K562 (cell line): ENCODE data around the gene BRCC3. TPM values are rescaled to one million over a fixed set of nuclear protein-coding genes. Genes with fewer than 3 reads are reported as not detected.
A peak's percentile ranks its signal among the peaks of the same experiment; 100 is the strongest.

Experiments
- ATAC-seq: fragments of 200-7000 bp; cut with Tn5 transposase; 3 replicates; pipeline ENCODE4 v1.9.1; 2020; ENCODE audit warnings: moderate library complexity
- BruUV-seq: library from RNA; stranded (reverse); fragments of 400-500 nt; replicated peaks from 2 replicates; lab custom pipeline; 2021; lab: Mats Ljungman, UMichigan
- CTCF ChIA-PET: fragments of 300-600 bp; formaldehyde crosslinking; extraction: SDS; loops from one replicate; lab custom pipeline; 2021; ENCODE audit warnings: low intra/inter-chr PET ratio; lab: Yijun Ruan, JAX
- POLR2A ChIA-PET: fragments of 300-600, 350-650 bp; sonication (Branson Sonifier 250); formaldehyde crosslinking; extraction: SDS; loops from one replicate; lab custom pipeline; 2021; ENCODE audit warnings: antibody characterized with exemption, inconsistent platforms; lab: Yijun Ruan, JAX
- DNase-seq, 4 experiments: peaks; one replicate each; pipeline versions ENCODE4 v3.0.0 to v3.0.0-alpha.2; 2011 to 2018; ENCODE audit warnings: low spot score in 3 of 4, mixed read lengths in 3 of 4; ENCODE audit errors: extremely low read depth in 1 of 4
- FAIRE-seq: peaks from 2 replicates; lab custom pipeline; 2011; peaks lifted over from hg19 to GRCh38; lab: Jason Lieb, UNC
- H2AFZ ChIP-seq: 2 replicates; pipeline ENCODE4 v1.6.0; 2011; ENCODE audit warnings: low read depth, low read length, control low read depth, inconsistent platforms
- H3K27ac ChIP-seq: fragments of 200-600 bp; 3 replicates; pipeline ENCODE4 v1.8.0; 2011; ENCODE audit warnings: low read depth, mild to moderate bottlenecking, control low read depth, inconsistent platforms, low read length, moderate library complexity, mixed read lengths; ENCODE audit errors: extremely low read depth
- H3K27me3 ChIP-seq, 2 experiments: fragments of 300-600 bp in 1 of 2; 2 replicates in 1 of 2; 3 replicates in 1 of 2; pipeline versions ENCODE4 v1.6.0 to v1.8.0; 2011; ENCODE audit warnings: inconsistent platforms in 2 of 2, low read length in 2 of 2, mild to moderate bottlenecking in 1 of 2, mixed read lengths in 1 of 2, moderate library complexity in 1 of 2; ENCODE audit not compliant: control insufficient read depth in 2 of 2, insufficient read depth in 2 of 2
- H3K36me3 ChIP-seq: fragments of 300-600 bp; 3 replicates; pipeline ENCODE4 v1.8.0; 2011; ENCODE audit warnings: mild to moderate bottlenecking, low read length, inconsistent platforms; ENCODE audit not compliant: control insufficient read depth, insufficient read depth
- H3K4me1 ChIP-seq, 2 experiments: fragments of 200-600 bp in 1 of 2; replicated peaks in 1 of 2; 2 replicates in 1 of 2; 3 replicates in 1 of 2; pipeline versions ENCODE4 v1.5.1 to v1.8.0; 2011; ENCODE audit warnings: inconsistent platforms in 2 of 2, low read length in 2 of 2, mild to moderate bottlenecking in 1 of 2, mixed read lengths in 1 of 2, moderate library complexity in 1 of 2; ENCODE audit not compliant: control insufficient read depth in 2 of 2, insufficient read depth in 2 of 2
- H3K4me2 ChIP-seq: 2 replicates; pipeline ENCODE4 v1.6.1; 2011; ENCODE audit warnings: low read length, control low read depth, inconsistent platforms, mixed read lengths; ENCODE audit not compliant: insufficient read depth
- H3K4me3 ChIP-seq: fragments of 200-600 bp; sonication (generic), shearing (Covaris generic); 2 replicates; pipeline ENCODE4 v1.5.1; 2016; ENCODE audit warnings: control low read depth, inconsistent platforms
- H3K79me2 ChIP-seq: fragments of 200-600 bp; 3 replicates; pipeline ENCODE4 v1.8.0; 2011; ENCODE audit warnings: low read length, inconsistent platforms; ENCODE audit not compliant: control insufficient read depth, insufficient read depth
- H3K9ac ChIP-seq, 2 experiments: 2 replicates each; pipeline versions ENCODE4 v1.6.0 to v1.6.1; 2011; ENCODE audit warnings: low read depth in 2 of 2, low read length in 2 of 2, control low read depth in 1 of 2, inconsistent platforms in 1 of 2, mild to moderate bottlenecking in 1 of 2, mixed read lengths in 1 of 2; ENCODE audit not compliant: insufficient read depth in 1 of 2
- H3K9me1 ChIP-seq: one replicate; pipeline ENCODE4 v1.6.0; 2011; ENCODE audit warnings: inconsistent platforms, mild to moderate bottlenecking, low read length, moderate library complexity; ENCODE audit not compliant: control insufficient read depth, insufficient read depth
- H3K9me3 ChIP-seq: replicated peaks from 2 replicates; pipeline ENCODE4 v1.5.1; 2011; ENCODE audit warnings: low read depth, low read length, inconsistent platforms; ENCODE audit not compliant: control insufficient read depth, insufficient read depth
- H4K20me1 ChIP-seq: replicated peaks from 2 replicates; pipeline ENCODE4 v1.6.1; 2011; ENCODE audit warnings: low read length, inconsistent platforms, mixed read lengths; ENCODE audit not compliant: control insufficient read depth, insufficient read depth
- CBX5 ChIP-seq: IDR thresholded peaks from 2 replicates; pipeline ENCODE4 v1.6.1; 2014; ENCODE audit warnings: low read depth, borderline replicate concordance
- ELF2 ChIP-seq: fragments of 250-450 bp; sonication (Bioruptor Pico); IDR thresholded peaks from 2 replicates; pipeline ENCODE4 v1.5.0; 2021; ENCODE audit warnings: mild to moderate bottlenecking
- HDAC2 ChIP-seq: fragments of 450-650 bp; IDR thresholded peaks from 2 replicates; pipeline ENCODE4 v1.6.1; 2016; ENCODE audit warnings: mild to moderate bottlenecking
- NFIC ChIP-seq: fragments of 450-650 bp; IDR thresholded peaks from 2 replicates; pipeline ENCODE4 v1.6.1; 2017; ENCODE audit warnings: mild to moderate bottlenecking, inconsistent platforms
- PHF8 ChIP-seq: fragments of 200-600 bp; sonication (generic); IDR thresholded peaks from 2 replicates; pipeline ENCODE4 v1.6.1; 2012; ENCODE audit warnings: mixed run types, mild to moderate bottlenecking, inconsistent platforms, low read length, moderate library complexity, borderline replicate concordance
- SRF ChIP-seq, 2 experiments: fragments of 250-450, 450-650 bp in 1 of 2; sonication (Bioruptor Pico) in 1 of 2; sonication (generic) in 1 of 2; formaldehyde crosslinking; IDR thresholded peaks; 2 replicates each; pipeline versions ENCODE4 v1.5.0 to v1.5.1; 2020 to 2022; ENCODE audit warnings: mild to moderate bottlenecking in 1 of 2, missing genetic modification reagents in 1 of 2
- ZFP30 ChIP-seq: fragments of 250-450 bp; sonication (Bioruptor Pico); IDR thresholded peaks from 2 replicates; pipeline ENCODE4 v1.8.0; 2022; ENCODE audit warnings: moderate library complexity, mild to moderate bottlenecking, inconsistent platforms, borderline replicate concordance
- ZKSCAN1 ChIP-seq: fragments of 150-350 bp; IDR thresholded peaks from 2 replicates; pipeline ENCODE4 v1.6.1; 2016; ENCODE audit warnings: low read depth, low read length
- ZNF165 ChIP-seq: fragments of 250-450 bp; sonication (Bioruptor Pico); IDR thresholded peaks from 2 replicates; pipeline ENCODE4 v1.4.0; 2020; ENCODE audit warnings: borderline replicate concordance
- ZNF408 ChIP-seq: fragments of 250-450 bp; sonication (Bioruptor Pico); IDR thresholded peaks from 2 replicates; pipeline ENCODE4 v1.4.0; 2020; ENCODE audit warnings: low read depth, mild to moderate bottlenecking, moderate library complexity
- WGBS: fragments of 100-300 bp; shearing (Covaris generic); methylation state at CpG from one replicate; pipeline ENCODE4 v1.1.6; 2016; ENCODE audit warnings: low coverage, mixed read lengths; ENCODE audit not compliant: insufficient coverage; ENCODE audit errors: missing lambda C conversion rate; 5-methylcytosine and 5-hydroxymethylcytosine counted together
- in situ Hi-C: fragments of 300-500 bp; cut with MboI; formaldehyde crosslinking; loops from 4 replicates; pipeline ENCODE4 v1.15.0; 2018; ENCODE audit warnings: inconsistent platforms, mixed read lengths
- intact Hi-C: fragments of 100-400 bp; cut with micrococcal nuclease; formaldehyde crosslinking; loops from 2 replicates; pipeline ENCODE4 v1.14.2; 2022
- polyA plus RNA-seq, 8 experiments: library from polyadenylated mRNA; depleted of rRNA in 4 of 8; stranded (reverse) in 5 of 8; unstranded in 3 of 8; fragments of >200 nt; fragmentation: Nextera tagmentation in 2 of 8; fragmentation: Illumina TruSeq in 1 of 8; extraction: Ambion mirVana in 2 of 8; extraction: Trizol in 1 of 8; gene quantifications; 2 replicates each; pipeline versions ENCODE4 v1.2.1 to v1.2.3, GENCODE V29; 2011 to 2014; ENCODE audit warnings: inconsistent platforms in 1 of 8, missing spikeins in 1 of 8
- total RNA-seq, 7 experiments: library from RNA; depleted of rRNA in 6 of 7; stranded (reverse); fragments of >200 nt in 6 of 7; fragmentation: Illumina TruSeq in 2 of 7; extraction: Trizol in 2 of 7; gene quantifications; 2 replicates each; pipeline versions ENCODE4 v1.2.1 to v1.2.3, GENCODE V29; 2011 to 2021; ENCODE audit warnings: low replicate concordance in 1 of 7
- TF ChIP-seq, protein P1 (sequence below): fragments of 250-450 bp; sonication (Bioruptor Pico); IDR thresholded peaks from 2 replicates; pipeline ENCODE4 v1.5.0; 2020; ENCODE audit warnings: mild to moderate bottlenecking
- TF ChIP-seq, protein P2 (sequence below): fragments of 450-650 bp; IDR thresholded peaks from 2 replicates; pipeline ENCODE4 v1.6.1; 2016; ENCODE audit warnings: missing biosample characterization, missing genetic modification characterization

Gene BRCC3
- total and polyA plus RNA-seq, 9 of the 15 experiments (the other 6 are each of a cell fraction or from before 2014, with no cell fraction given) = 9.6 to 44.8 (median 26.7) TPM

DNA sequence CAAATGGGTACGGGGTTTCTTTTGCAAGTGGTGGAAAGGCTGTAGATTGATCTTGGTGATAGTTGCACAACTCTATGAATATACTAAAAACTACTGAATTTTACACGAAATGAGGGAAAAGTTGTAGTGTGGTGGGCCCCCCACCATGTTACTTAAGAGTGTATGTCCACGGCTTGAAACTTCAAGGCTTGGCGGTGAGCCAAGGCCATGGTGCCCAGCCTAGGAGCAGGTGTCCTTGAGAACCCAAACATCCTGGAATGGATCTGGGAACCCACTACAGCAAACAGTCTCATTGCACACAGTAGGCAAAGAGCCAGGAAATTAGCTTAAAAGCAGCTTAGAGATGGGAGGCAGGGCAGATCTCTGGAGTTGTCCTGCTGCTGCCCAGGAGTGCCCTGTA lies 62.9 kb downstream of the BRCC3 start:
- Histone ChIP-seq H3K36me3 (no peaks in the 10 kb centered on the region), H3K4me3 (no peak overlapping the region), H3K9ac (no peak overlapping the region), H3K4me2 (no peak overlapping the region), H2AFZ (no peak overlapping the region), H3K27me3 (no peaks in the 10 kb centered on the region), H3K9me1 (no peaks in the 10 kb centered on the region), H4K20me1 (no peaks in the 10 kb centered on the region), H3K9me3 (no peaks in the 10 kb centered on the region), H3K4me1 (peaks cover 0 to 6% of the 10 kb centered on the region in 2 experiments; a peak in 2 of 5 replicates), H3K79me2 (no peaks in the 10 kb centered on the region), H3K27ac (no peak overlapping the region)
- TF ChIP-seq CBX5 (no peak), NFIC (peak; percentile 51; the same call in 1 of the 2 replicates)
- CTCF ChIA-PET = no interaction called here
- WGBS = 33% methylated on average over 4 of the region's 4 CpGs
- DNase-seq (no peak), ATAC-seq (no peak), FAIRE-seq (no peak)
- intact Hi-C loops (no loop called here), in situ Hi-C loops (no loop called here)
- no TSS peak for BruUV-seq
- POLR2A ChIA-PET = no interaction called here

DNA sequence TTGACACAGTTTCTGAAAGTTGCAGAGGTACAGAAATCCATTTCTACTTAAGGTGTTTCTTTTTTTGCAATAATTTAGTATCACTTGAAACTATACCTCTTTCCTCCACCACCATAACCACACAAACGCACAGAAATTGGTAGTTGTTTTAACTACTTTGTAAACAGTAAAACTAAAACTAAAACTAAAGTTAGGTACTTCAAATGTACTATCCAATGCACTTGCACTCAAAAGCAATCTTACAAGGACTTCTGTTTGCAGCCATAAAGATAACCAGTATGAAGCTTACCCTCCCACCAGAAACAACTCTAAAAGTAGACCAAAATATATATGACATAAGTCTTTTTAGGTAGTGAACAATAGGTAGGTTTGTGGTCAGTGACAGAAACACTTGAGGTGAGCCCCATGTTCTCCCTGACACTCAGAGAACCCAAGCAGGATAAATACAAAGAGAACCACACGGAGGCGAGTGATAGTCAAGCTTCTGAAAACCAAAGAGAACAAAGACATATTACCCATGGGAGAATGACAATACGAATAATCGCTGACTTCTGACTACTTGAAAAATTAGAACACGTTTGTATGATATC lies 72.7 kb downstream of the BRCC3 start:
- Histone ChIP-seq H3K36me3 (no peaks in the 10 kb centered on the region), H2AFZ (peak overlapping the region; percentile 36), H3K9ac (no peak overlapping the region), H4K20me1 (no peaks in the 10 kb centered on the region), H3K9me1 (no peaks in the 10 kb centered on the region), H3K27me3 (no peaks in the 10 kb centered on the region), H3K4me2 (no peak overlapping the region), H3K27ac (no peak overlapping the region), H3K4me3 (no peak overlapping the region), H3K79me2 (no peaks in the 10 kb centered on the region), H3K9me3 (no peaks in the 10 kb centered on the region; the same call in 1 of the 2 replicates), H3K4me1 (peaks cover 0 to 17% of the 10 kb centered on the region in 2 experiments; a peak in 4 of 5 replicates)
- CTCF ChIA-PET = no interaction called here
- no peak for FAIRE-seq
- POLR2A ChIA-PET = no interaction called here
- no peak for DNase-seq
- intact Hi-C loops (no loop called here), in situ Hi-C loops (no loop called here)
- 11% methylated on average over 6 of the region's 6 CpGs for WGBS
- ATAC-seq = no peak
- no TSS peak for BruUV-seq
- TF ChIP-seq ZNF408 (CRISPR knock-in tag) (no peak), ZNF165 (CRISPR knock-in tag) (no peak), ZKSCAN1 (no peak), HDAC2 (no peak), PHF8 (no peak), SRF (CRISPR knock-in tag; IDR thresholded peaks at IDR 0.05) (no peak), ZFP30 (CRISPR knock-in tag) (no peak), ELF2 (CRISPR knock-in tag) (no peak)
- TF ChIP-seq, protein P1, sequence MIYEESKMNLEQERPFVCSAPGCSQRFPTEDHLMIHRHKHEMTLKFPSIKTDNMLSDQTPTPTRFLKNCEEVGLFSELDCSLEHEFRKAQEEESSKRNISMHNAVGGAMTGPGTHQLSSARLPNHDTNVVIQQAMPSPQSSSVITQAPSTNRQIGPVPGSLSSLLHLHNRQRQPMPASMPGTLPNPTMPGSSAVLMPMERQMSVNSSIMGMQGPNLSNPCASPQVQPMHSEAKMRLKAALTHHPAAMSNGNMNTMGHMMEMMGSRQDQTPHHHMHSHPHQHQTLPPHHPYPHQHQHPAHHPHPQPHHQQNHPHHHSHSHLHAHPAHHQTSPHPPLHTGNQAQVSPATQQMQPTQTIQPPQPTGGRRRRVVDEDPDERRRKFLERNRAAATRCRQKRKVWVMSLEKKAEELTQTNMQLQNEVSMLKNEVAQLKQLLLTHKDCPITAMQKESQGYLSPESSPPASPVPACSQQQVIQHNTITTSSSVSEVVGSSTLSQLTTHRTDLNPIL (CRISPR knock-in tag) = no peak
- TF ChIP-seq, protein P2, sequence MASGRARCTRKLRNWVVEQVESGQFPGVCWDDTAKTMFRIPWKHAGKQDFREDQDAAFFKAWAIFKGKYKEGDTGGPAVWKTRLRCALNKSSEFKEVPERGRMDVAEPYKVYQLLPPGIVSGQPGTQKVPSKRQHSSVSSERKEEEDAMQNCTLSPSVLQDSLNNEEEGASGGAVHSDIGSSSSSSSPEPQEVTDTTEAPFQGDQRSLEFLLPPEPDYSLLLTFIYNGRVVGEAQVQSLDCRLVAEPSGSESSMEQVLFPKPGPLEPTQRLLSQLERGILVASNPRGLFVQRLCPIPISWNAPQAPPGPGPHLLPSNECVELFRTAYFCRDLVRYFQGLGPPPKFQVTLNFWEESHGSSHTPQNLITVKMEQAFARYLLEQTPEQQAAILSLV = no peak
